ENCODE data around the gene NFATC1.

- TF ChIP-seq CTCF (IDR thresholded peaks at IDR 0.05), result no peak
- no peak for TF ChIP-seq POLR2A (IDR thresholded peaks at IDR 0.05)
- no peak for TF ChIP-seq EP300 (IDR thresholded peaks at IDR 0.05)
These were observed 28.4 kb downstream of the NFATC1 start for GRCh38 chr18:79424008-79424565.
